GM19455 (cell line): ENCODE data around the gene REXO1.

ENCODE experiments used
- ATAC-seq: cut with Tn5 transposase; IDR thresholded peaks from one replicate; pipeline ENCODE4 v1.9.1; 2021; ENCODE audit not compliant: unreplicated experiment

The REXO1 gene

DNA sequence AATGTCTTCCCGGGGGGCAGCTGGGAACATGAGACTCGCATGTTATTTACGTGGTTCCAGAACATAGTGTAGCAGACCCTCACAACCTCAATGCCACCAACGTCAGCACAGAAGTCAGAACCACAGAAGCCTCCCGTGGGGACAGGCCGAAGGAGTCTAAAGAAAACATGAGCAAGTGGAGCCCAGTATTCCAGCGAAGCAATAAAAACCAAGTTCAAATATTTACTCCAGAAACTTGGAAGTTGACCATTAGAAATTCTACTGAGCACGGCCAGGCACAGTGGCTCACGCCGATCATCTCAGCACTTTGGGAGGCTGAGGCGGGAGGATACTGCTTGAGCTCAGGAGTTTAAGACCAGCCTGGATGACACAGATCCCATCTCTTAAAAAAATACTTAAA lies 18.3 kb downstream of the REXO1 start:
- no peak for ATAC-seq

DNA sequence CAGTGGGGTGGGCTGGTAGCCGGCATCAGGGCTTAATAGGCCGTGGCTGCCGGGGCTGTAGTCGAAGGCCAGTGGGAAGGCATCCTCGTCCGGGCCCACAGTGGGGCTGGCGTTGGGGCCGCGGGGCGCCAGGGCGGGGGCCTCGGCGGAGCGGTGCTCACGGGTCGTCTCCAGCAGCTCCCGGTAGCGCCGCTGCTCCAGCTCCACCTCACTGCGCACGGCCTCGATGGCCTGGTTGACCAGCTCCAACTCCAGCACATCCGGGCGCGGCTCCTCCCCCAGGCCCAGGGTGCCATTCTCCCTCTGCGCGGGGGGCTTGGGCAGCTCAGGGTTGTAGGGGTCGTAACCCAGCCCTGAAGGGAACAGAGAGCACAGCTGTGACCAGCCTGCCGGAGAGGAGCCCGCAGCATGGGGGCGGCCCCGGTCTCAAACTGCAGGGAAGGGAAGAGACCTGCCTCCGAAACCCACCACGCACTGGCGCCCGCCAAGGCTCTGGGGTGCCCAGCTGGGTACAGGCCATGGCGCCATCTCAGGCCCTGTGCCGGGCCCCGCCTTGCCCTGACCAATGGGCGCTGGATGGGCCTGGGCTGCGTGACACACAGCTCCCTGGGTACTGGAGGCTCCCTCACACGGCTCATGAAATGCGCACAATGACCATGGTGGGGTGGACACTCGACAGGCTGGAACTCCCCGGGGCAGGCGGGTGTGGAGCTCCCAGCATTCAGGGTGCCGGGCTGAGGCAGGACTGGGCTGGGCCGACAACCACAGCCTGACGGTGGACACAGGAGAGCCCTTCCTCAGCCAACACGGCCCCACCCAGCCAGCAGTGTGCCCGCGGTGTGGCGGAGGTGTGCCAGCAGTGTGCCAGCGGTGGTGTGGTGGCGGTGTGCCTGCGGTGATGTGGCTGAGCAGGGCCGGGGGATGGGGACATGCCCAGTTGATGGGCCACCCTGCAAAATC lies 19.7 kb downstream of the REXO1 start:
- no peak for ATAC-seq

DNA sequence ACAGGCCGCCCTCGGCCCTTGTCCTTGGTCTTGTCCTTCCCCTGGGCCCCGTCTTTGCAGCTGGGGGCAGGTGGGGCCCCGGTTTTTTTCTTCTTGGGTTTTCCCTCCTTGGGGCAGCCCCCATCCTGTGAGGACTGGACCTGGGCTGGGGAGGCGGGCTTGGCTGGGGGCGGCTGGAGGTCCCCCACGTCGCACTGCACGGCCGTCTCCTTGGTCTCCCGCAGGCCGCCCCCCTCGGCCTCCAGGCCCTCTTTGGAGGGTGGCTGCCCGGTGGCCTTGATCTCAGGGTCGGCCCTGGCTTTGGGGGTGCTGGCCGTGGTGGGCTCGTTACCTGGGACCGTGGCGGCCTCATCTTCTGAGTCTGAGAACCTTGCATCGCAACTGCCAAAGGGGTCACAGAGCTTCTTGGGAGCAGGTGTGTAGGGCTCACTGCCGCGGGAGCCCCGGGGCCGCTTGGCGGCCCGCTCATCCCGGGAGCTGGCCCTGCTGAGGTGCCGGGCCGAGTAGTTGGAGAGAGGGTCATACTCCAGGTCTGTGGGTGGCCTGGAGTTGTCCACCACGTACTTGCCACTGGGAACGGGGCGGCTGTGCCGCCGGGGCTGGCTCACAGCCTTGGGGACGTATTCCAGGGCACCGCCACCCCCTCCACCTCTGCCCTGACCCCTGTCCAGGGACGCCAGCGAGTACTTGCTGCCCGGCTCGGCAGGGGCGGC lies 20.6 kb downstream of the REXO1 start:
- ATAC-seq, result no peak

DNA sequence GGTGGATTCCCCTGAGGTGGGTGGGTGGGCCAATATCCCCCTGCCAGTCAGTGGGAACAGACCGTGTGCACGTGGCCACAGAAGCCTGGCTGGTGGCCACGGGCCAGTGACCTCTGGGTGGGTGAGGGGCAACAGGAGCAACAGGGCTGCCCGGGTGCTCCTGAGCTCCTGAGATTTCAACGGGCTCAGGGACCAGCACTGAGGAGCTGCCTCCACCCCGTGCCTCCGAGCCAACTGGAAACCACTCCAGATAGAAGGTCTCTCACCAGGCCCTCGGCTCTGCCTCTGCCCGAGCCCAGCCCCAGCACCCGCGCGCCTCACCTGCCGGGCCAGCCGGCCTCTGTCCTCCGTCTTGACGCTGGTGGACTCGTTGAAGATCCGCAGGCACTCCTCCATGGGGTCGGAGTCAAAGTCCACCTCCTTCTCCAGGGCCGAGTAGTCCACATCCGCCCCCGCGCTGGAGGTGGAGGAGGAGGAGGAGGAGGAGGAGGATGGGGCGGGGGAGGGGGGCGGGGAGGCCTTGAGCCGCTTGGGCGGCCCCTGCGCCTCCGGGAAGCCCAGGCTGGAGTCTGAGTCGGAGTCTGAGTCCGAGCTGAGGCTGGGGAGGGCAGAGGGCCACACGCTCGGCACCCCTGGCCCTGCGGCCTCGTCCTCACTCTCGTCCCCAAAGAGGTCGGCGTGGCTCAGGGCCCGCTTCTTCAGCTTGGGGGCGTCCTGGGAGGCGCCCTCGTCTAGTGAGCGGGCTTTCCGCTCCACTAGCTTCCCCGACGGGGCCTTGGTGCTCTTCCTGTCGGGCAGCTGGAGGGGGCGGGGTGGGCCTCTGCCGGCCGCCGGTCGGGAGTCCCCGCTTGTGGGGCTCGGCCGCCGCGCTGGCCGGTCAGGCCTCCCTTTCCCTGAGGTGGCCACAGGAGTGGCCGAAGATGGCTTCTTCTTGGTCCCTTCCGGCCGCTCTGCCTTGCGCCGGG lies 21.4 kb downstream of the REXO1 start:
- no peak for ATAC-seq

DNA sequence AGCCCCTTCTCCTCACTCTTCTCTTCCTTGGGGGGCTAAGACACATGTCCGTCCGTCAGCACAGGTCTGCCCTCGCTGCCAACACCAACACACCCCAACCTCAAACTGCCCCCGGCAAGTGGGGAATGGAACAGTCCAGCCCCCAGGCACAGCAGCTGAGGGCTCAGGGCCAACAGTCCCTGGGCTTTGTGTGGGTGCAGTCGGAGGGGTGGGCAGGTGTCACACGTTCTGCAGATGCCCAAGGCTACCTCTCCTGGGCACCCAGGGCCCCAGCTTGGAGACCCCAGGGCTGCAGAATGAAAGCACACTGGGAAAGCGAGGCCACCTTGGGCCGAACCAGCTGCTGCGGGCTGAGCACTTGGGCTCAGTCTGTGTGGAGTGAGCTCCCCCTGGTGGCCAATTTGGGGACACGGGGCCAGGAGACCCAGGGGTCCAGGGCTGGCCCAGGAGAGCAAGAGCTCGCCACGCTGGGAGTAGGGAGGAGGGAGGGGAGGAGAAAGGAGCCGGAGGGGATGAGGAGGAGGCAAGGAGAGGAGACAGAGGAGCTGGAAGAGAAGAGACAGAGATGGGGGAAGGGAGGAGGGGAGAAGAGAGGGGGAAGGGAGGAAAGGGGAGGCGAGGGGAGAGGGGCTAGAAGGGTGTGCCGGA lies 22.2 kb downstream of the REXO1 start:
- ATAC-seq, result no peak

DNA sequence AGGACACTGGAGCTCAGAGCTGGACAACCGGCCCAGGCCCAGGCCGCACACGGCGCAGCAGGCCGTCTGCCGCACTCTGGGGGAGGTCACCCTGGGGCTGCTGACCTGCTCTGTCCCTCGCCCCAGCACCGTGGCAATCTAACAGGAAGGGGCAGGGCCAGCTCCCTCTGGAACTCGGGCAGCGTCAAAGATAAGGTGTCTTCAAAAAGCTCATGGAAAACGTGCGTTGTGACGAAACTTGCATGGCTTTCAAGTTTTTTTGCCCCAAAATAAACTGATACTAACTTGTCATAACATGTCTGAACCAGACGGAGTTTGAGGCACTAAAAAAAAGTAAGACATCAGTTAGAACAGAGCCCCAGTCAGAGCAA lies 24.0 kb downstream of the REXO1 start:
- no peak for ATAC-seq

DNA sequence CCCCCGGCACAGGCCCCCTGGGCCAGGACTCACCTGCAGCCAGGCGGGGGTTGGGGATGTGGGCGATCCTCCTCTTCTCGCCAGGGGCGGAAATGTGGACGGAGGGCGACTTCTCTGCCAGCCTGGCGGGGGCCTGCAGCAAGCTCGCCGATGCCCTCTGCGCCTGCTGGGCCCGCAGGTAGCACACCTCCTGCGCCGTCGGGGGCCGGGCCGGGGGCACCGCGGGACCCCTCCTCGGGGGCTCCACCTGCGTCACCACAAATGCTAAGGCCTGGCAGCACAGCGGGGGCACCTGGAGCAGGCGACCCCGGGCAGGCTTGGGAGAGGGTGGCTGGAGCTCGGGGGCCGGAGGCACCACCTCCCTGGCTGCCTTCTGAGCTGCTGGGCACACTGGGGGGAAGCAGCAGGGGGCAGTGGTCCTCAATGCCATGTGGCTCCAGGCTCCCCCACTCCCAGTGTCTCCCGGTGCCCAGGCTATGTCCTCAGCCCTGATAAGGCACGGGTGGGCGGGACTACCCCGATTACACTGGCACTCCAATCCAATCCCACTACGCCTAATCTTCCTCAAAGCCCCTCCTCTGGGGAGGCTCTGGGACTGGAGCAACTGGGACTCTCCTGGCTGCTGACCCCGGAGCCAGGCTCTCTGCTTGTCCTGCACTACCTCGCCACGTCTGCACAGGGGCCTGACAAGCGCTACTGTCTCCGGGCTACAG lies 24.6 kb downstream of the REXO1 start:
- no peak for ATAC-seq

DNA sequence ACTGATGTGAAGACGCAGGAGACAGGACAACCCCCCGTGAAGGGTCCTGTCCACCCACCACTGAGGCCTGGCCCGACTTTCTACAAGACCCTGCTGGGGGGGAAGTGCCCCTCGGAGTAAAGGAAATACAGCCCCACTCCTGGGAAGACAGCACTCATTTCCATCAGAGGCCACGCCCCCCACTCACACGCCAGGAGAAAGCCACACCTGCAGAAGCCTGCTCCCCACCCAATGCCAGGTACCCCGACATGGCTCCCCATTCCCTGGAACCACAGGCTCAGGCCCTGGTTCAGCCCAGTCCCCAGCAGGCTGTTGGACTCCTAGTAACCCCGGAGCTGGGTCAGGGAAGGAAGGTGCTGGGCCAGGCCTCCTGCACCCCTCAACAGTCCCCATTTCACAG lies 25.3 kb downstream of the REXO1 start:
- ATAC-seq, result no peak

DNA sequence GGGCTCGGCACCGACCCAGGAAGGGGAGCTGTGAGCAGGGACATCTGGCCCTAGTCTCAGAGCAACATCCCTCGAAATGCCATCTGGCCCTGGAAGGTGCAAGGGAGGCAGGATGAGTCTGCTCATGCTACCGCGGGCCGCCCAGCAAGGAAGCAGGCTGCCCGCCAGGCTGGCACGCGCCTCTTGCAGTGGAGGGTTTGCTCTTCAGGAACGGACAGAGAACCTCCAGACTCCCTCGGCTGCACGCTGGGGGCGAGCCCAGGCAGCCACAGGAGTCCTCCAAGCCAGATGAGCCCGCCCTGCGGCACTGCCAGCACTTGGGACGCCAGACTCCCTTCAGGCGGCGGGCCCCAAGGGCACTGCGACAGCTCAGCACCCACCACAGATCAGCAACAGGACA lies 26.1 kb downstream of the REXO1 start:
- ATAC-seq, result no peak

DNA sequence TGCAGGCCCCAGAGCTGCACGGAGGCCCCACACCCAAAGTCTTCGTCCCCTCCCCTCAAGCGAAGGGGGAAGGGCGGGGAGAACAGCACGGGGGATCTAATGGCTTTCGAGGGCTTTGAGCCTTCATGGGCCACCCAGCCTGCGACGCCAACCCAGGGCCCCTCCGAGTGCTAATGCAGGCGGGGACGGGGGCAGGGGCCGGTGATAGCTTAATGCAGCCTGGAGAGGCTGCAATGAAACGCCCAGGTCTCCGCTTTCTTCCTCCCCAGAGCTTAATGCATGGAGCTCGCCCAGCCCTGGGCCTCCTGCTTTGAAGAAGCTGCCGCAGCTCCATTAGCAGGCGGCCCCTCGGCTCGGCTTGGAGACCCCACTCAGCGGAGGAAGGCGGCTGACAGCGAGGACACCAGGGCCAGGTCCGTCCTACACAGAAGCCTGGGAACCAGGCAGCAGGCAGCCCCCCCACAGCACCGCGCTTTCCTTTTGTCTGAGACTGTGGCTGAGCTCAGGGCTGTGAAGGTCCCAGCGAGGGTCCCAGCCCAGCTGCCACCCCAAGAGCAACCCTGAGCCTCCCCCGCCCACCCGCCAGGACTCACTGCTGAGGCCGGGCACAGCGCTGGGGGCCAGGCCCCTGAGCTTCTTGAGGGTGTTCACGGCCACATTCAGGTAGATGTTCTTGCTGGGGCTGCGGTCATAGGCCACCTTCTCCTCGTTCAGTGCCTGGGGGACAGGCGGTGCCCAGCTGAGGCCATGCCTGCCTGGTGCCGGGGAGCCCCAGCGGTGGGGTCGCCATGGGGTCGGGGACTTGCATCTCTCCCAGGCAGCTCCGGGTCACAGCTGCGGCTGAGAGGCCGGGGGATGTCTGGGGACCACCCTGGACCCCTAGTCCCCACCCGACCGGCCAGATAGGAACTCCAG lies 28.7 kb downstream of the REXO1 start:
- no peak for ATAC-seq

DNA sequence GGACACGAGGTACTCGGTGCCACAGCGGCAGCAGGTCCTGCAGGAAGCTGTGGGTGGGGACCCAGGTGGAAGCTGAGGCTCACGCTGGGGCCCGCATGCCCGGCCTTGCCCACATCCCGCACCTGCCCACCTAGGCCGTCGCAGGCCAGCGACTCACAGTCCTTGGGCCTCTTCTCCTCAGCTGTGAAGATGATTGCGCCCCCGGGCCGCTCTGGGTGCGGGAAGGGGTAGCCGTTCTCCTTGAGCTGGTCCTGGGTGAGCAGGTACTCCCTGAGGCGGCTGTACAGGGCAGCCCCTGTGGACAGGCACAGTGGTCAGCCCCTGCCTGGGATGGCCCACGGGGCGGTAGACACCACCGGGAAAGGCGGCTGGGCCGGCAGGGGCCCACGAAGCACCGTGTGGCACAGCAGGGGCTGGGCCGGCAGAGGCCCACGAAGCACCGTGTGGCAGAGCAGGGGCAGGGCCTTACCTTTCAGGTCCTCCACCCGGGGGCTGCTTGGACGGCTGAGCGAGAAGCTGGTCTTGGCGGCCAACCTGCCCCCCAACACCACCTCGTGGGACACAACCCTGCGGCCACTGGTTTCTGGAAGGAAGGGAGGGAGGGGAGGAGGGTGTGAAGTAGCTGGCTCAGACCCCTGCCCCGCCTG lies 29.6 kb downstream of the REXO1 start:
- no peak for ATAC-seq

DNA sequence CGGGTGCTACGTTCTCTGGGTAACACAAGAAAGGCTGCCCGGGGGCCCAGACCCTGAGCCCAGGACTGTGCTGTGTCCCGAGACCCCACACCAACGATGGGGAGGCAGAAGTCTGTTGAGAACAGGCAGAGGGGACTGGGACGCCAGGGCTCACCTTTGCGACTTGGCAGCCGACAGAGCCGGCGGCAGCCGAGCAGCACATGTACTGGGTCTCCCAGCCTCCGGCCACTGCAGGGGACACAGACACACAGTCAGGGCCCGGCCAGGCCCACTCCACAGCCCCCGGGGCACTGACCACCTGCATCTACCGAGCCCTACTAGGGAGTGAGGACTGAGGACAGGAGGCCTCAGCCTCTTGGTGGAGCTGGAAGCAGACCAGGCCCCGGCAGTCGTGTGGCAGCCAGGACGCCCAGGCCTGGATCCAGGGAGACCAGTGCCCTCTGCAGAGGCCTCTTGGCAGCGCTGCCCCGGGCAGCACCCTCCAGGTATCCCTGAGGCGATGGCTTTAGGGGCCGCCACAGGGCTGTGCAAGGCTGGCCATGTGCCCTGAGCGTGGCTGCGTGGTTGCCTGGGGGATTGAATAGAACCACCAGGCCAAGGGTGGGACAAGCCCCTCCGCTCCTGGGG lies 30.6 kb downstream of the REXO1 start:
- ATAC-seq, result no peak

DNA sequence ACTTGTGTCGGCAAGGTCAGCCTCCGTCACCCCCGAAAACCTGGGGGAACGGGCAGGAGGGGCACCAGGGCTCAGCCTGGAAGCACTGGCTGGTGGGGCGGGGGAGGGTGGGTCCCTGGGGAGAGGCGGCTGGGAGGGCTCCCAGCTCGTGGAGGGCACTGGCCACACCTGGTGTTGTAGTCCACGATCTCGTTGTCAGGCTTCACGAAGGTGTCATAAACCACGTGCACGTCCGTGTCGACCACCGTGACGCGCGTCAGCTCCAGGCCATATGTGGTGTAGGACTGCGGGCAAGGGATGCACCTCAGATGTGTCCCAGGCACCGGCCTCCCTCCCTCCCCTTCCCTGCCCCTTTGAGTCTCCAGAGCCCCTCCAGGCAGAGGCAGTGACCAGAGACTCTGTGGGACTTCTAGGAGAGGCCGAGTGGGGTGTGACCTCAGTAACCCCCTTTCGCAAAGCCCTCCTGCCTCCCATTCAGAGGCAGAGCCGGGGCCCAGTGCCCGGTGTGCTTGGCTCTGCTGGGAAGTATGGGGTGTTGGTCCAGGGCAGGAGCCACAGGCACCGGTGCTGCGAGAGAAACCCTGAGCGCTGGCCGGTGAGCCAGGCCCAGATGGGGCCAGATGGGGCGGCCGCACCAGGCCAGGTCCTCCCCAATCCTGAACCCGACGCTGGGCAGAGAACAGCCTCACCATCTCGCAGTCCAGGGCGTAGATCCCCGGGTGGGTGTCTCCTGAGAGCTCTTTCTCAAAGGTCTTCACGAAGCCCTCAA lies 31.6 kb downstream of the REXO1 start:
- ATAC-seq, result no peak

DNA sequence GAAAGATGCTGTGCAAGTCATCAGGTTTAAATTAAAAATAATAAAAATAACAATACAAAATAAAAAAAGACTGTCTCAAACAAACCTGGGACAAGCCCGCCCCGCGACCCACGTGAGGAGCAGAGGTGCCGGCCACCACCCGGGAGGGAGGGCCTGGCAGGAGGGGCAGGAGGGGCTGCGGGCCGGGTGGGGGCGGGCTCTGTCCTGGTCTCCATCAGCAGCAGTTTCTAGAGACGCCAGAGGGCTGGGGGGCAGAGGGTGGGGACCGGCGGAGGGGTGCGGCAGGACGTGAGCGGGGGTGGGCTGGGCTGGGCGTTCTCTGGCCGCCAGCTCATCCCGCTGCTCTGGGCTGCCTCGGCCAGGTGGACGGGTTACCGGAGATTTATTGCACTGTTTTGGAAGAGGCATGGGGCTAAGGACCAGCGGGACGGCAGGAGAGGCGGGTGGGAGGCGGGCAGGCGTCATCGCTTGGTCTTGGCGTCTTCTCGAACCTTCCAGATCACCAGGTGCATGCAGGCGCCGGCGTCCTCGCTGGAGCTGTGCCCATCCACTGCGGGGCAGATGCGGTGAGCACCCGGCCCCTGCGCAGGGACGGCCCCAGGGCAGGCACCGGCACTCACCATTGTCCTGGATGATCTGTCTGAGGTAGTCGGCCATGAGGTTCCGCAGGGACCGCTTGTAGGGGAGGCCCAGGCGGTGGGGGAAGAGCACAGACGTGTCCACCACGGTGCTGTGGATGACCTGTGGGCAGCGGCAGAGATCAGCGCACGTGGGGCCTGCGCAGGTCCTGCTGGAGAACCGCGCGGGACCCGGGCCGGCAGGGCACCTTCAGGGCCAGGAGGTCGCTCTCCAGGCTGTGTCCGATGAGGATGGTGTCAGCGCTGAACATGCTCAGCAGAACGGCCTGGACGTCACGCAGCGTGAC lies 32.4 kb downstream of the REXO1 start:
- no peak for ATAC-seq

DNA sequence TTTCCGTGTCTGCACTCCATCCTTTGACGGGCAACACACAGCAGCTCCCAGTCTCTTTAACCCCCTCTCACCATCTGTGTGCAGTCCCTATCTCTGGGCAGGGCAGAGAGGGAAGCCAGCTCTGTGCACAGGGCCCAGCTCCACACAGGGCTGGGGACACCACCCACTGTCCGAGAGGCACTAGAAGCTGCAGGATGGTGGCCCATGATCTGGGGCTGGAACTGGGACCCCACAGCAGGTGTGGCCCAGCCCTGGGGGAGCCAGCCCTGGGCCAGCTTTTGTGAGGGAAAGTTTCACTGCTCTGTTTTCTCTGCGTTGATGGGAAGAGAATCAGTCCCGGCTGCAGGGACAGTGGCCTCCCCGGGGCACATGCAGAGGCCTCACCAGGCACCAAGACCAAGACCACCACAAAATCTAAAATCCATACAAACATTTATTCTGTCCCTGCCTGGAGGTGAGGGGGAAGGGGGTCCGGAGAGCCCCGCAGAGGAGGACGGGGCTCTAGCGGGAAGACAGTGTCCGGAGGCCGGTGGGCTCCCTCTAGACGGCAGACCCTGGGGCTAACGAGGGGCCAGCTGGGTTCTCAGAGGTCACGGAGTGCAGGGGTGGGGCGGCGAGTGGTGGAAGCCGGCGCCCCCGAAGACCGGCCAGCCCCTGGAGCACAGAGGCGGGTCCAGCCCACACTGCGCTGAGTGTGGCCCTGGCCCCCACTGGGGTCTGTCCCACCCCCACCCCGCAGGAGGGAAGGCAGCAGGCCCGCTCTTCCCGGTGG lies 33.3 kb downstream of the REXO1 start:
- ATAC-seq, result no peak

DNA sequence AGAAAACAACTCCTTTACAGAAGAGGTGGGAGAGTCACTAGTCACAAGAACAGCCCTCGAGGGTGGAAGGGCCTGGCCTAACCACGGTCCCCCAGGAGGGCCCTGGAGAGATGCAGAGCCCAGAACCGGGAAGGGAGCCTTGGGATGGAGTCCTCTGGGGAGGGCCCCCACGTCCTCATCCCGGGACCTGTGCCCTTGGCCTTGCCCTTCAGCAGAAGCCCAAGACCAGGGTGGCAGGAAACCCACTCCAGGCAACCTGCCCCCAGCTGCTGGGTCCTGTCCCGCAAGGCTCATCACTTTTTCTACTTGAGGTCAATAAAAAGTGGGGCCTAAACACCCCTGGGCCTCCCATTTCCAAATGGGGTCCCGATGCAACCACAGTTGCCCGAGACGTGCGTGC lies 33.9 kb downstream of the REXO1 start:
- ATAC-seq, result no peak
